ENCODE results near the gene USP10. TPM values are rescaled to one million over a fixed set of nuclear protein-coding genes. Genes with fewer than 3 reads are reported as not detected.

USP10 gene
- total RNA-seq, 6 experiments from 2014 or later, result 41.5 to 53.2 (median 44.6) TPM

GRCh38 chr16:84777435-84777834 is 77.6 kb downstream of the USP10 start:
- H3K27ac ChIP-seq, result no peak overlapping the region

GRCh38 chr16:84778720-84779119 is 78.9 kb downstream of the USP10 start:
- Histone ChIP-seq H3K4me1 (no peaks in the 10 kb centered on the region), H3K27me3 (no peaks in the 10 kb centered on the region), H3K9me3 (no peaks in the 10 kb centered on the region), H3K36me3 (peaks cover 0 to 39% (median 19%) of the 10 kb centered on the region in 4 donors), H3K27ac (no peak overlapping the region), H3K4me3 (no peak overlapping the region)
- WGBS (ENCODE audit: insufficient coverage, low coverage, low lambda C conversion rate, missing lambda C conversion rate), result 100% methylated on average over 7 of the region's 18 CpGs
- no peak for TF ChIP-seq POLR2A (IDR thresholded peaks at IDR 0.05)
- no peak for TF ChIP-seq CTCF (IDR thresholded peaks at IDR 0.05)
- intact Hi-C loops (cut with DNase I), result no loop called here
- ATAC-seq, result no peak
- DNase-seq, result no peak

More at GRCh38 chr16:84777435-84777834, 77.6 kb downstream of the USP10 start:
- WGBS (ENCODE audit: insufficient coverage, low coverage, low lambda C conversion rate, missing lambda C conversion rate), result 100% methylated on average over 3 of the region's 5 CpGs
- peaks cover 0 to 49% (median 25%) of the 10 kb centered on the region in 4 donors for H3K36me3 ChIP-seq
- intact Hi-C loops (cut with DNase I), result no loop called here
- no peaks in the 10 kb centered on the region for H3K4me1 ChIP-seq
- no peak for TF ChIP-seq POLR2A (IDR thresholded peaks at IDR 0.05)
- TF ChIP-seq CTCF (IDR thresholded peaks at IDR 0.05), result no peak
- no peak overlapping the region for H3K4me3 ChIP-seq
- no peaks in the 10 kb centered on the region for H3K9me3 ChIP-seq
- ATAC-seq (no peak), DNase-seq (no peak)
- no peaks in the 10 kb centered on the region for H3K27me3 ChIP-seq

GRCh38 chr16:84780063-84780462 is 80.3 kb downstream of the USP10 start:
- ATAC-seq (no peak), DNase-seq (no peak)
- Histone ChIP-seq H3K4me3 (no peak overlapping the region), H3K4me1 (no peaks in the 10 kb centered on the region), H3K36me3 (peaks cover 0 to 27% (median 13%) of the 10 kb centered on the region in 4 donors), H3K9me3 (no peaks in the 10 kb centered on the region), H3K27ac (no peak overlapping the region), H3K27me3 (no peaks in the 10 kb centered on the region)
- 93% methylated on average over 7 of the region's 11 CpGs for WGBS (ENCODE audit: insufficient coverage, low coverage, low lambda C conversion rate, missing lambda C conversion rate)
- TF ChIP-seq CTCF (IDR thresholded peaks at IDR 0.05) (no peak), POLR2A (IDR thresholded peaks at IDR 0.05) (no peak)
- intact Hi-C loops (cut with DNase I), result no loop called here

DNA sequence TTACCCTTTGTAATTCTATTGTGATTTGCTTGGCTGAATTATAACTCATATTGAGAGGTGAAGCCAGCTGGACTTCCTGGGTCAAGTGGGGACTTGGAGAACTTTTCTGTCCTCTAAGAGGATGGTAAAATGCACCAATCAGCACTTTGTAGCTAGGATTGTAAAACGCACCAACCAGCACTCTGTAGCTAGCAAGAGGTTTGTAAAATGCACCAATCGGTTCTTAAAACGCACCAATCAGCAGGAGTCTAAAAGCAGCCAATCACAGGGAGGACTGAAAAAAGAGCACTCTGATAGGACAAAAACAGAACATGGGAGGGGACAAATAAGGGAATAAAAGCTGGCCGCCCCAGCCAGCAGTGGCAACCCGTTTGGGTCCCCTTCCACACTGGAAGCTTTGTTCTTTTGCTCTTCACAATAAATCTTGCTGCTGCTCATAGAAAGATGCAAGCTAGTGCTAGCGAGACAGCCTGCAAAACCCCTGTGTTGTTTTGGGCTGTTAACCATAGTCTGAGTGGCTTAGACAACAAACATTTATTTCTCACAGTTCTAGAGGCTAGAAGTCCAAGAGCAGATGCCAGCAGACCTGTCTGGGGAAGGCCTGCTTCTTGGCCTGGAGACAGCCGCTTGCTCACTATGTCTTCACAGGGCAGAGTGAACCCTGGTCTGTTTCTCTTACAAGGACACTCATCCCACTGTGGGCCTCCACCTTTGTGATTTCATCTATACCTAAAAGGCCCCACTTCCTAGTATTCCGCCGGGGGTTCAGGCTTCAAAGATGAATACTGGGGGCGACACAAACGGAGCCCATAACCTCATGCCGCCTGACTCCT is 81.0 kb downstream of the USP10 start:
- H3K36me3 ChIP-seq, result peaks cover 0 to 20% (median 7%) of the 10 kb centered on the region in 4 donors
- H3K9me3 ChIP-seq, result no peaks in the 10 kb centered on the region
- no peak for ATAC-seq
- intact Hi-C loops (cut with DNase I), result no loop called here
- no peaks in the 10 kb centered on the region for H3K27me3 ChIP-seq
- WGBS (ENCODE audit: insufficient coverage, low coverage, low lambda C conversion rate, missing lambda C conversion rate), result 80% methylated on average over 5 of the region's 12 CpGs
- H3K27ac ChIP-seq, result no peak overlapping the region
- no peak overlapping the region for H3K4me3 ChIP-seq
- DNase-seq, result no peak
- H3K4me1 ChIP-seq, result no peaks in the 10 kb centered on the region
- TF ChIP-seq CTCF (IDR thresholded peaks at IDR 0.05) (no peak), POLR2A (IDR thresholded peaks at IDR 0.05) (no peak)
